Keratinocyte (primary cell): ENCODE measurements around the gene OR2F2. TPM values are rescaled to one million over a fixed set of nuclear protein-coding genes. Genes with fewer than 3 reads are reported as not detected.

Experiments
- DNase-seq: peaks from one replicate; pipeline ENCODE4 v3.0.0-alpha.2; 2011; ENCODE audit warnings: low read depth, missing footprints, low spot score
- FAIRE-seq: peaks from 2 replicates; lab custom pipeline; 2011; peaks lifted over from hg19 to GRCh38; lab: Jason Lieb, UNC
- H2AFZ ChIP-seq: 2 replicates; pipeline ENCODE4 v1.6.0; 2012; ENCODE audit warnings: low read length, control low read depth, inconsistent platforms; ENCODE audit not compliant: control insufficient read depth
- H3K27ac ChIP-seq: 2 replicates; pipeline ENCODE4 v1.5.1; 2011; ENCODE audit warnings: low read length; ENCODE audit not compliant: control insufficient read depth, insufficient read depth
- H3K27me3 ChIP-seq: 3 replicates; pipeline ENCODE4 v1.6.0; 2011; ENCODE audit warnings: low read length; ENCODE audit not compliant: control insufficient read depth, insufficient read depth; ENCODE audit errors: extremely low read depth
- H3K36me3 ChIP-seq, 2 experiments: 2 replicates in 1 of 2; 3 replicates in 1 of 2; pipeline ENCODE4 v1.5.1; 2011; ENCODE audit warnings: low read length in 2 of 2, mild to moderate bottlenecking in 1 of 2; ENCODE audit not compliant: control insufficient read depth in 2 of 2, insufficient read depth in 2 of 2; ENCODE audit errors: extremely low read depth in 1 of 2
- H3K4me1 ChIP-seq: 3 replicates; pipeline ENCODE4 v1.5.1; 2011; ENCODE audit warnings: low read length; ENCODE audit not compliant: control insufficient read depth, insufficient read depth; ENCODE audit errors: extremely low read depth
- H3K4me2 ChIP-seq: 3 replicates; pipeline ENCODE4 v1.6.0; 2011; ENCODE audit warnings: low read depth, low read length; ENCODE audit not compliant: control insufficient read depth, insufficient read depth; ENCODE audit errors: extremely low read depth
- H3K4me3 ChIP-seq, 3 experiments: fragments of 200-600 bp in 1 of 3; sonication (generic) in 1 of 3; 2 replicates in 2 of 3; 3 replicates in 1 of 3; pipeline ENCODE4 v1.5.1; 2011 to 2016; ENCODE audit warnings: low read length in 3 of 3, mild to moderate bottlenecking in 3 of 3, control low read depth in 2 of 3, inconsistent platforms in 1 of 3, low read depth in 1 of 3, mixed read lengths in 1 of 3, mixed run types in 1 of 3, moderate library complexity in 1 of 3; ENCODE audit not compliant: control insufficient read depth in 2 of 3, insufficient read depth in 2 of 3; ENCODE audit errors: extremely low read depth in 1 of 3
- H3K79me2 ChIP-seq: 2 replicates; pipeline ENCODE4 v1.6.0; 2012; ENCODE audit warnings: low read length; ENCODE audit not compliant: control insufficient read depth, insufficient read depth
- H3K9ac ChIP-seq: 3 replicates; pipeline ENCODE4 v1.6.0; 2011; ENCODE audit warnings: low read length; ENCODE audit not compliant: control insufficient read depth, insufficient read depth; ENCODE audit errors: extremely low read depth
- H3K9me1 ChIP-seq: 3 replicates; pipeline ENCODE4 v1.6.0; 2011; ENCODE audit warnings: low read length; ENCODE audit not compliant: control insufficient read depth, insufficient read depth; ENCODE audit errors: extremely low read depth
- H3K9me3 ChIP-seq: 2 replicates; pipeline ENCODE4 v1.5.1; 2012; ENCODE audit warnings: low read depth, low read length; ENCODE audit not compliant: control insufficient read depth
- H4K20me1 ChIP-seq: 3 replicates; pipeline ENCODE4 v1.6.0; 2011; ENCODE audit warnings: low read length; ENCODE audit not compliant: control insufficient read depth, insufficient read depth; ENCODE audit errors: extremely low read depth
- EZH2 ChIP-seq: IDR thresholded peaks from one replicate; pipeline ENCODE4 v1.6.1; 2012; ENCODE audit warnings: inconsistent platforms, mild to moderate bottlenecking, low read length, moderate library complexity
- dilution Hi-C: fragments of 300-500 bp; cut with MboI; formaldehyde crosslinking; loops from one replicate; pipeline ENCODE4 v1.7.0; 2020; ENCODE audit warnings: low sequenced_read_pairs; ENCODE audit not compliant: extremely low pct_ligation_motif_present
- polyA plus RNA-seq, 5 experiments: library from polyadenylated mRNA; depleted of rRNA in 3 of 5; stranded (reverse) in 3 of 5; stranded (forward) in 1 of 5; unstranded in 1 of 5; fragments of >200 nt; gene quantifications; 1 replicate in 1 of 5; 2 replicates in 3 of 5; 3 replicates in 1 of 5; pipeline versions ENCODE4 v1.2.1 to v1.2.3, GENCODE V29; 2011 to 2012; ENCODE audit warnings: missing spikeins in 2 of 5, low read depth in 1 of 5, low replicate concordance in 1 of 5
- TF ChIP-seq, protein P1 (sequence below), 3 experiments: IDR thresholded peaks in 1 of 3; conservative IDR thresholded peaks in 1 of 3; optimal IDR thresholded peaks in 1 of 3; 2 replicates in 2 of 3; 3 replicates in 1 of 3; pipeline versions ENCODE3 to v1.5.1; 2011; ENCODE audit warnings: low read length in 3 of 3, mild to moderate bottlenecking in 3 of 3, moderate library complexity in 2 of 3, control low read depth in 1 of 3, inconsistent platforms in 1 of 3; ENCODE audit not compliant: insufficient read depth in 2 of 3; ENCODE audit errors: extremely low read depth in 1 of 3

The OR2F2 gene
- polyA plus RNA-seq, 1 donor (not counting 4 experiments of a cell fraction or from before 2014, with no cell fraction given): not detected

DNA sequence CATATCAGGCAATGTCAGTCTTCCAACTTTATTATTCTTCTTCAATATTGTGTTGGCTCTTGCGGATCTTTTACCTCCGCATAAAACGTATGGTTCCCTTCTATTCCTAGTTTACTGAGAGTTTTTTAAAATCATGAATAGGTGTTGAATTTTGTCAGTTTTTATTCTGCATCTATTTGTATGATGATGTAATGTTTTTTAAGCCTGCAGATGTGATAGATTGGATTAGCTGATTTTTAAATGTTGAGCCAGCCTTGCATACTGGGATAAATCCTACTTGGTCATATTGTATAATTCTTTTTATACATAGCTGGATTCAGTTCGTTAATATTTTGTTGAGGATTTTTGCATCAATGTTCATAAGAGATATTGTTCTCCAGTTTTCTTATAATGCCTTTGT is 10.4 kb downstream of the OR2F2 start:
- Histone ChIP-seq H2AFZ (no peak overlapping the region), H3K4me2 (no peak overlapping the region), H3K4me3 (no peak overlapping the region), H3K27ac (no peak overlapping the region), H3K79me2 (no peaks in the 10 kb centered on the region), H3K9ac (no peak overlapping the region), H3K9me1 (no peaks in the 10 kb centered on the region), H3K4me1 (no peaks in the 10 kb centered on the region), H4K20me1 (no peaks in the 10 kb centered on the region), H3K36me3 (no peaks in the 10 kb centered on the region), H3K9me3 (no peaks in the 10 kb centered on the region), H3K27me3 (no peaks in the 10 kb centered on the region)
- no peak for FAIRE-seq
- no peak for TF ChIP-seq EZH2
- TF ChIP-seq, protein P1, sequence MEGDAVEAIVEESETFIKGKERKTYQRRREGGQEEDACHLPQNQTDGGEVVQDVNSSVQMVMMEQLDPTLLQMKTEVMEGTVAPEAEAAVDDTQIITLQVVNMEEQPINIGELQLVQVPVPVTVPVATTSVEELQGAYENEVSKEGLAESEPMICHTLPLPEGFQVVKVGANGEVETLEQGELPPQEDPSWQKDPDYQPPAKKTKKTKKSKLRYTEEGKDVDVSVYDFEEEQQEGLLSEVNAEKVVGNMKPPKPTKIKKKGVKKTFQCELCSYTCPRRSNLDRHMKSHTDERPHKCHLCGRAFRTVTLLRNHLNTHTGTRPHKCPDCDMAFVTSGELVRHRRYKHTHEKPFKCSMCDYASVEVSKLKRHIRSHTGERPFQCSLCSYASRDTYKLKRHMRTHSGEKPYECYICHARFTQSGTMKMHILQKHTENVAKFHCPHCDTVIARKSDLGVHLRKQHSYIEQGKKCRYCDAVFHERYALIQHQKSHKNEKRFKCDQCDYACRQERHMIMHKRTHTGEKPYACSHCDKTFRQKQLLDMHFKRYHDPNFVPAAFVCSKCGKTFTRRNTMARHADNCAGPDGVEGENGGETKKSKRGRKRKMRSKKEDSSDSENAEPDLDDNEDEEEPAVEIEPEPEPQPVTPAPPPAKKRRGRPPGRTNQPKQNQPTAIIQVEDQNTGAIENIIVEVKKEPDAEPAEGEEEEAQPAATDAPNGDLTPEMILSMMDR (optimal IDR thresholded peaks at IDR 0.05 in 1 of 3, IDR thresholded peaks at IDR 0.05 in 1 of 3, conservative IDR thresholded peaks at IDR 0.05 in 1 of 3; ENCODE audit: extremely low read depth in 1 of 3, insufficient read depth in 2 of 3, low read length in 3 of 3): no peak
- dilution Hi-C loops: no loop called here
- DNase-seq: no peak

DNA sequence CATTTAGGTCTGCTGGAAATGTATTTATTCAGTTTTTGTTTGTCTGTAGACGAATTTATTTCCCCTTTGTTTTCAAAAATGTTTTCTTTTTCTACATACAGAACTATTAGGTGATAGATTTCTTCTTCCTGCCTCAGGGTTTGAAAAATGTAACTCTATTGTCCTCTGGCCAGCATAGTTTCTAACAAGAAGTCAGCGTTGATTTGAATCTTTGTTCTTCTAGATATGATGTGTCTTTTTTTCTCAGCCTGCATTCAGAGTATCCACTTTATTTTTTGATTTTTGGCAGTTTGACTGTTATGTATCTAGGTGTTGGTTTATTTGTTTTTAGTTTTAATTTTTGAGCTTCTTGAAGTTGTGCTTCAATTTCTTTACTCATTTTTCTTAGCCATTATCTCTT is 12.1 kb downstream of the OR2F2 start:
- Histone ChIP-seq H3K4me3 (no peak overlapping the region), H3K9me1 (no peaks in the 10 kb centered on the region), H2AFZ (no peak overlapping the region), H3K9ac (no peak overlapping the region), H3K27ac (no peak overlapping the region), H3K79me2 (no peaks in the 10 kb centered on the region), H3K9me3 (no peaks in the 10 kb centered on the region), H3K4me1 (no peaks in the 10 kb centered on the region), H4K20me1 (no peaks in the 10 kb centered on the region), H3K27me3 (no peaks in the 10 kb centered on the region), H3K36me3 (no peaks in the 10 kb centered on the region), H3K4me2 (no peak overlapping the region)
- no peak for TF ChIP-seq EZH2
- TF ChIP-seq, protein P1 (optimal IDR thresholded peaks at IDR 0.05 in 1 of 3, IDR thresholded peaks at IDR 0.05 in 1 of 3, conservative IDR thresholded peaks at IDR 0.05 in 1 of 3; ENCODE audit: extremely low read depth in 1 of 3, insufficient read depth in 2 of 3, low read length in 3 of 3): no peak
- FAIRE-seq (no peak), DNase-seq (no peak)
- dilution Hi-C loops: no loop called here
